Vagina (tissue), 2 donors: ENCODE data around the gene BUB1B. TPM values are rescaled to one million over a fixed set of nuclear protein-coding genes. Genes with fewer than 3 reads are reported as not detected.

Experiments
- DNase-seq, 2 donors: peaks; one replicate each; pipeline ENCODE4 v3.0.0-alpha.2; 2017; ENCODE audit errors: extremely low spot score in 2 of 2
- H3K27ac ChIP-seq: fragments of 200-600 bp; sonication (generic); one replicate; pipeline ENCODE4 v1.5.1; 2019
- H3K27me3 ChIP-seq: fragments of 200-600 bp; sonication (generic); one replicate; pipeline ENCODE4 v1.5.1; 2019
- H3K36me3 ChIP-seq, 2 donors: fragments of 200-600 bp; sonication (generic); one replicate each; pipeline ENCODE4 v1.5.1; 2017 to 2019
- H3K4me1 ChIP-seq: fragments of 200-600 bp; sonication (generic); one replicate; pipeline ENCODE4 v1.5.1; 2019
- H3K4me3 ChIP-seq, 2 donors: fragments of 200-600 bp; sonication (generic); 1 replicate in 1 of 2; 2 replicates in 1 of 2; pipeline ENCODE4 v1.5.1; 2016 to 2019
- H3K9me3 ChIP-seq: fragments of 200-600 bp; sonication (generic); one replicate; pipeline ENCODE4 v1.5.1; 2019
- CTCF ChIP-seq, 3 experiments: fragments of 450-650 bp in 2 of 3; fragments of 200-600 bp in 1 of 3; sonication (generic) in 1 of 3; IDR thresholded peaks; one replicate each; pipeline ENCODE4 v1.5.1; 2017 to 2019; ENCODE audit warnings: antibody characterized with exemption in 3 of 3, mild to moderate bottlenecking in 2 of 3, moderate library complexity in 2 of 3
- POLR2A ChIP-seq, 2 donors: fragments of 450-650 bp; IDR thresholded peaks; one replicate each; pipeline ENCODE4 v1.6.1; 2017; ENCODE audit warnings: antibody characterized with exemption in 2 of 2, mild to moderate bottlenecking in 2 of 2, moderate library complexity in 2 of 2
- POLR2AphosphoS5 ChIP-seq, 2 donors: sonication (generic); formaldehyde crosslinking; IDR thresholded peaks; one replicate each; pipeline ENCODE4 v1.9.0; 2017; ENCODE audit warnings: antibody characterized with exemption in 2 of 2, mild to moderate bottlenecking in 2 of 2, low read depth in 1 of 2; ENCODE audit not compliant: insufficient read depth in 1 of 2
- intact Hi-C: fragments of 100-400 bp; cut with DNase I; formaldehyde crosslinking; loops from one replicate; pipeline ENCODE4 v1.15.1; 2023
- total RNA-seq: library from RNA; depleted of rRNA; stranded (reverse); fragments of >200 nt; gene quantifications from one replicate; pipeline ENCODE4 v1.2.3, GENCODE V29; 2016

BUB1B gene
- total RNA-seq, 1 donor from 2014 or later: 5.6 TPM

DNA sequence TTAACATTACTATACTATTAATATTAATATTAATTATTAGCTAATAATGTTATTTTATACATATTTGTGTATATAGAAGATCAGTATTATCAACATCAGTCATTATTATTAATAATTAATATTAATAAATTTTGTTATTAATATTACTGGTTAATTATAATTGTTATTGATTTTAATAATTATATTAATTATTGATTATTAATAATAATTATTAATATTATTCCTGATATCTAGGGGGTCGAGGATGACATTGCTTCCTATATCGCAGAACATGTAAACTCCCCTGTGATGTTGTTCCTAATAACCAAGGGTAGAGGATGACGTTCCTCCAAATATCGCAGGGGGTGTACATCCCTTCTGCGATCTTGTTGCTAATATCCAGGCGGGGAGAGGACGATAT, 34.9 kb upstream of the BUB1B start:
- no peak overlapping the region for H3K4me3 ChIP-seq
- no peaks in the 10 kb centered on the region for H3K9me3 ChIP-seq
- H3K27me3 ChIP-seq: no peaks in the 10 kb centered on the region
- no peaks in the 10 kb centered on the region for H3K36me3 ChIP-seq
- no peak for DNase-seq
- H3K27ac ChIP-seq: no peak overlapping the region
- no peak for TF ChIP-seq CTCF (IDR thresholded peaks at IDR 0.05)
- TF ChIP-seq POLR2A (IDR thresholded peaks at IDR 0.05): no peak
- TF ChIP-seq POLR2AphosphoS5 (IDR thresholded peaks at IDR 0.05; ENCODE audit: insufficient read depth in 1 of 2, low read depth in 1 of 2): no peak
- intact Hi-C loops: no loop called here
- H3K4me1 ChIP-seq: no peaks in the 10 kb centered on the region

- intact Hi-C loops: no loop called here
- no peak overlapping the region for H3K27ac ChIP-seq
- H3K36me3 ChIP-seq: no peaks in the 10 kb centered on the region
- no peaks in the 10 kb centered on the region for H3K4me1 ChIP-seq
- TF ChIP-seq CTCF (IDR thresholded peaks at IDR 0.05): no peak
- TF ChIP-seq POLR2AphosphoS5 (IDR thresholded peaks at IDR 0.05; ENCODE audit: insufficient read depth in 1 of 2, low read depth in 1 of 2): no peak
- no peak for TF ChIP-seq POLR2A (IDR thresholded peaks at IDR 0.05)
- no peaks in the 10 kb centered on the region for H3K27me3 ChIP-seq
- no peak for DNase-seq
- no peaks in the 10 kb centered on the region for H3K9me3 ChIP-seq
- no peak overlapping the region for H3K4me3 ChIP-seq
Measured at GRCh38 chr15:40128766-40129660, 31.9 kb upstream of the BUB1B start.

DNA sequence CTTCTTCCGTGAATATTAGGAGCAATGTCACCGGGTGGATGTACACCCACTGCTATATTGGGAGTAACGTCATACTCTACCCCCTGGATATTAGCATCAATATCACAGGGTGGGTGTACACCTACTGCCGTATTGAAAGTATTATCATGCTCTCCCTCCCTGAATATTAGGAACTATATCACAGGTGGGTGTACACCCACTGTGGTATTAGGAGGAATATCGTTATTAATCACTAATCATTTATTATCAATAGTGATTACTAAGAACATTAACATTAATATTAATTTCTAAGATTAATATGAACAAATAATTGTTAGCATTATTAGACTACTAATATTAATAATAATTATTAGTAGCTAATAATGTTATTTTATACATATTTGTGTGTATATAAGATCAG, 30.8 kb upstream of the BUB1B start:
- no peaks in the 10 kb centered on the region for H3K9me3 ChIP-seq
- intact Hi-C loops: no loop called here
- no peaks in the 10 kb centered on the region for H3K27me3 ChIP-seq
- H3K4me1 ChIP-seq: no peaks in the 10 kb centered on the region
- no peak overlapping the region for H3K4me3 ChIP-seq
- H3K36me3 ChIP-seq: no peaks in the 10 kb centered on the region
- DNase-seq: no peak
- no peak overlapping the region for H3K27ac ChIP-seq
- TF ChIP-seq POLR2AphosphoS5 (IDR thresholded peaks at IDR 0.05; ENCODE audit: insufficient read depth in 1 of 2, low read depth in 1 of 2): no peak
- TF ChIP-seq POLR2A (IDR thresholded peaks at IDR 0.05): no peak
- no peak for TF ChIP-seq CTCF (IDR thresholded peaks at IDR 0.05)

DNA sequence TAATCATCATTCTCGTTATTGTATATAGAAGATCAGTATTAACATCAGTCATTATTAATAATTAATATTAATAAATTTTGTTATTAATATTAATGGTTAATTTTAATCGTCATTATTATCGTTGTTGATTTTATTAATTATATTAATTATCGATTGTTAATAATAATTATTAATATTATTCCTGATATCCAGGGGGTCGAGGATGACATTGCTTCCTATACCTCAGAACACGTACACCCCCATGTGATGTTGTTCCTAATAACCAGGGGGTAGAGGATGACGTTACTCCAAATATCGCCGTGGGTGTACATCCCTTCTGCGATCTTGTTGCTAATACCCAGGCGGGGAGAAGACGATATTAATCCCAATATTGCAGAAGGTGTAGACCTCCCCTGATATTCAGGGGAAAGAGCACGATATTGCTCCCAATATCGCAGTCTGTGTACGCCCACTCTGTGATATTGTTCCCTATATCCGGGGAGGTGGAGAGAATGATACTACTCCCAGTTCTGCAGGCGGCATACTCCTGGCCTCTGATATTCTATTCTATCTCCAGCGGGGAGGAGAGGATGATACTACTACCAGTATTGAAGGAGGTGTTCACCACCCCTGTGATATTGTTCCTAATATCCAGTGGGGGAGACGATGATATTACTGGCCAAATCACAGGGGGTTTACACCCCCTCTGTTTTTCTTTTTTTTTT, 29.9 kb upstream of the BUB1B start:
- H3K9me3 ChIP-seq: no peaks in the 10 kb centered on the region
- no peak overlapping the region for H3K4me3 ChIP-seq
- H3K36me3 ChIP-seq: no peaks in the 10 kb centered on the region
- no peaks in the 10 kb centered on the region for H3K4me1 ChIP-seq
- TF ChIP-seq POLR2AphosphoS5 (IDR thresholded peaks at IDR 0.05; ENCODE audit: insufficient read depth in 1 of 2, low read depth in 1 of 2): no peak
- no peak for TF ChIP-seq CTCF (IDR thresholded peaks at IDR 0.05)
- TF ChIP-seq POLR2A (IDR thresholded peaks at IDR 0.05): no peak
- DNase-seq: no peak
- H3K27me3 ChIP-seq: no peaks in the 10 kb centered on the region
- H3K27ac ChIP-seq: no peak overlapping the region
- intact Hi-C loops: no loop called here

GRCh38 chr15:40133544-40133943, 27.3 kb upstream of the BUB1B start:
- intact Hi-C loops: no loop called here
- TF ChIP-seq CTCF (IDR thresholded peaks at IDR 0.05): no peak
- TF ChIP-seq POLR2AphosphoS5 (IDR thresholded peaks at IDR 0.05; ENCODE audit: insufficient read depth in 1 of 2, low read depth in 1 of 2): no peak
- TF ChIP-seq POLR2A (IDR thresholded peaks at IDR 0.05): no peak
- Histone ChIP-seq H3K27me3 (no peaks in the 10 kb centered on the region), H3K36me3 (no peaks in the 10 kb centered on the region), H3K4me1 (no peaks in the 10 kb centered on the region), H3K9me3 (no peaks in the 10 kb centered on the region), H3K4me3 (no peak overlapping the region), H3K27ac (no peak overlapping the region)
- DNase-seq: no peak
